Myocyte (in vitro differentiated cells): Measurements from ENCODE around the gene FSD2. TPM values are rescaled to one million over a fixed set of nuclear protein-coding genes. Genes with fewer than 3 reads are reported as not detected.
A peak's percentile ranks its signal among the peaks of the same experiment; 100 is the strongest.
"Not testable (repeated sequence)": the region's sequence is repeated elsewhere in the genome, so short reads cannot be mapped to it uniquely, and the experiment has no call there.

ENCODE experiments used
- DNase-seq: peaks from one replicate; pipeline ENCODE4 v3.0.0-alpha.2; 2012; ENCODE audit warnings: low read depth
- total RNA-seq: library from RNA; depleted of rRNA; stranded (reverse); fragments of >200 nt; gene quantifications from 2 replicates; pipeline ENCODE4 v1.2.3, GENCODE V29; 2014

FSD2 gene
- total RNA-seq, 1 donor from 2014 or later = 2.7 TPM

- peak; percentile 45 for DNase-seq
Observed at GRCh38 chr15:82739086-82739485, 66.8 kb downstream of the FSD2 start.

GRCh38 chr15:82737975-82738374 is 67.9 kb downstream of the FSD2 start:
- DNase-seq = no peak

GRCh38 chr15:82731527-82731926 is 74.3 kb downstream of the FSD2 start:
- DNase-seq = no peak

GRCh38 chr15:82730022-82730530 is 75.8 kb downstream of the FSD2 start:
- no peak for DNase-seq

DNA sequence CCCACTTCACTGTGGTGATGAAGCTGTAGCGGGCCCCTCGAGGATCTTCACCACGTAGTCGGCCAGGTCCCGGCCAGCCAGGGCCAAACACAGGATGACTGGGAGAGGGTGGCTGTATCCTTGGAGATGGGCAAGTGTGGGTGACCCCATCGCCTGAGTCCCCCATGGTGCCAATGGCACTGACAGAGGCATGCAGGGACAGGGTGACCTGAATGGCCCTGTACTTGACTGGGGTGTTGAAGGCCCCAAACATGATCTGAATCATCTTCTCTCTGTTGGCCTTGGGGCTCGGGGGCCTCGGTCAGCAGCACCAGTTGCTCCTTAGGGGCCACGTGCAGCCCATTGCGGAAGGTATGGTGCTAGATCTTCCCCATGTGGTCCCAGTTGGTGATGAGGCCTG is 79.1 kb downstream of the FSD2 start:
- no peak for DNase-seq

GRCh38 chr15:82715003-82715402 is 90.9 kb downstream of the FSD2 start:
- no peak for DNase-seq

DNA sequence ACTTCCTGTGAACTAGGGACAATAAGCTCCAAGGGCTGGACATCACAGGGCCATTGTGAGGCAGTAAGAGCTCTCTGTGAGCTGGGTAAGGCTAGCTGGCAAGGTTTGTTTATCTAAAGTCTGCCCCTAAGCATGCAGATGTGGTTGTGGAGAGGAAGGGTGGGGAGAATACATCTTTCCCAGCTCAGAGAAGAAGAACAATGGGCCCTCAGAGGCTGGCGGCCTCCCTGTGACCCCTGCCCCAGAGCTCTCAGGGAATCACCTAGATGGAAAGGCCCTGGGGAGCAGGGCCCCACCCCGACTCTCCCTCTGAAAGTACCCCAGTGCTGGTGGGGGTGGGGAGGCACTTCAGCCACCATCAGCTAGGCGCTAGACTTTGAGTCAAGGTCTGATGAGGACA is 91.9 kb downstream of the FSD2 start:
- no peak for DNase-seq

- no peak for DNase-seq
Observed at GRCh38 chr15:82712036-82712435, 93.8 kb downstream of the FSD2 start.

- no peak for DNase-seq
Observed at GRCh38 chr15:82710926-82711490, 94.9 kb downstream of the FSD2 start.

- DNase-seq = no peak
Observed at GRCh38 chr15:82710208-82710555, 95.7 kb downstream of the FSD2 start.

- DNase-seq = peak; percentile 60
Observed at GRCh38 chr15:82709421-82710207, 96.3 kb downstream of the FSD2 start, which contains the start of gene AP3B2. Gene AP3B2 (minus strand): TSS chr15:82709875. CDS start chr15:82709706, 169 bp downstream.

GRCh38 chr15:82709081-82709420 is 96.8 kb downstream of the FSD2 start:
- no peak for DNase-seq

- not testable (repeated sequence) for DNase-seq
Observed at GRCh38 chr15:82705856-82706255, 100.0 kb downstream of the FSD2 start.

Other genes with a start within 250 kb of the FSD2 start
- 2.6 and 3.7 TPM in 2 replicates for gene CPEB1, start 158.7 kb downstream of the FSD2 start, total RNA-seq
- not detected in 2 replicates for gene AP3B2, start 96.2 kb downstream of the FSD2 start, total RNA-seq
- gene WHAMM, start 3.6 kb upstream of the FSD2 start, total RNA-seq = 7.0 and 8.0 TPM in 2 replicates
- 18.8 and 25.4 TPM in 2 replicates for gene HOMER2, start 146.7 kb upstream of the FSD2 start, total RNA-seq
- 17.1 and 24.8 TPM in 2 replicates for gene RAMAC, start 180.1 kb upstream of the FSD2 start, total RNA-seq
- 16.4 and 19.6 TPM in 2 replicates for gene C15orf40, start 205.6 kb upstream of the FSD2 start, total RNA-seq